Esophagus squamous epithelium (tissue), 4 donors: ENCODE measurements around the gene LACTBL1.

ENCODE experiments used
- CTCF ChIP-seq, 6 experiments: fragments of 450-650 bp in 4 of 6; fragments of 200-600 bp in 2 of 6; sonication (generic) in 2 of 6; IDR thresholded peaks; one replicate each; pipeline ENCODE4 v1.5.1; 2016 to 2019; ENCODE audit warnings: antibody characterized with exemption in 6 of 6, mild to moderate bottlenecking in 4 of 6, moderate library complexity in 4 of 6
- POLR2A ChIP-seq, 4 donors: fragments of 450-650 bp; IDR thresholded peaks; one replicate each; pipeline ENCODE4 v1.6.1; 2017; ENCODE audit warnings: antibody characterized with exemption in 4 of 4, mild to moderate bottlenecking in 4 of 4, moderate library complexity in 3 of 4

GRCh38 chr1:22906968-22907367, 65.7 kb downstream of the LACTBL1 start:
- no peak for TF ChIP-seq CTCF (IDR thresholded peaks at IDR 0.05)
- TF ChIP-seq POLR2A (IDR thresholded peaks at IDR 0.05): no peak
